A673 (cell line): Measurements from ENCODE around the gene ANKRD13A. TPM values are rescaled to one million over a fixed set of nuclear protein-coding genes. Genes with fewer than 3 reads are reported as not detected.

ENCODE experiments used
- BruUV-seq: library from RNA; stranded (reverse); fragments of 400-500 nt; replicated peaks from 2 replicates; lab custom pipeline; 2021; lab: Mats Ljungman, UMichigan
- CTCF ChIA-PET: fragments of 300-600 bp; sonication (Branson Sonifier 250); formaldehyde crosslinking; loops from one replicate; lab custom pipeline; 2022; ENCODE audit warnings: antibody characterized with exemption; lab: Charles Lee
- POLR2A ChIA-PET: fragments of 300-600 bp; sonication (Branson Sonifier 250); formaldehyde crosslinking; loops from one replicate; lab custom pipeline; 2022; ENCODE audit warnings: antibody characterized with exemption; ENCODE audit not compliant: low non-redundant PET; lab: Charles Lee
- DNase-seq: peaks from one replicate; pipeline ENCODE4 v3.0.0-alpha.2; 2015; ENCODE audit warnings: low spot score
- H3K27ac ChIP-seq: fragments of 200-600 bp; sonication (generic); 2 replicates; pipeline ENCODE4 v1.5.1; 2016; ENCODE audit warnings: mixed run types, low read depth, mild to moderate bottlenecking, mixed read lengths, antibody characterized with exemption, low read length; ENCODE audit not compliant: poor library complexity, severe bottlenecking
- H3K27me3 ChIP-seq: fragments of 200-600 bp; sonication (generic); replicated peaks from 2 replicates; pipeline ENCODE4 v1.6.1; 2017; ENCODE audit warnings: mixed run types, low read depth, mild to moderate bottlenecking, mixed read lengths, antibody characterized with exemption, low read length; ENCODE audit not compliant: insufficient read depth, poor library complexity
- H3K36me3 ChIP-seq: fragments of 200-600 bp; sonication (generic); 2 replicates; pipeline ENCODE4 v1.6.1; 2016; ENCODE audit warnings: mixed run types, mild to moderate bottlenecking, mixed read lengths, antibody characterized with exemption, low read length; ENCODE audit not compliant: insufficient read depth, poor library complexity, severe bottlenecking
- H3K4me1 ChIP-seq: fragments of 200-600 bp; sonication (generic); 2 replicates; pipeline ENCODE4 v1.6.1; 2017; ENCODE audit warnings: mixed run types, mild to moderate bottlenecking, mixed read lengths, antibody characterized with exemption, low read length; ENCODE audit not compliant: insufficient read depth, poor library complexity, severe bottlenecking
- H3K4me3 ChIP-seq: fragments of 200-600 bp; sonication (generic); 2 replicates; pipeline ENCODE4 v1.5.1; 2016; ENCODE audit warnings: low read depth, mixed run types, mild to moderate bottlenecking, mixed read lengths, low read length; ENCODE audit not compliant: poor library complexity, severe bottlenecking
- H3K9me3 ChIP-seq: fragments of 200-600 bp; sonication (generic); 2 replicates; pipeline ENCODE4 v1.6.1; 2016; ENCODE audit warnings: mixed run types, low read depth, mild to moderate bottlenecking, mixed read lengths, antibody characterized with exemption, low read length; ENCODE audit not compliant: poor library complexity, severe bottlenecking
- CTCF ChIP-seq: fragments of 300-800, 200-600 bp; sonication (generic); conservative IDR thresholded peaks from 2 replicates; pipeline ENCODE4 v1.5.1; 2017; ENCODE audit warnings: low read depth, mild to moderate bottlenecking, antibody characterized with exemption, low read length, moderate library complexity, mixed read lengths
- EZH2 ChIP-seq: fragments of 200-600 bp; sonication (generic); IDR thresholded peaks from 2 replicates; pipeline ENCODE4 v1.6.1; 2017; ENCODE audit warnings: borderline replicate concordance, low read depth, mild to moderate bottlenecking, mixed read lengths, antibody characterized with exemption, low read length; ENCODE audit not compliant: poor library complexity, severe bottlenecking
- intact Hi-C: fragments of 100-400 bp; cut with micrococcal nuclease; formaldehyde crosslinking; loops from one replicate; pipeline ENCODE4 v1.10.0; 2022; ENCODE audit not compliant: unreplicated experiment
- total RNA-seq: library from RNA; stranded (reverse); gene quantifications from 2 replicates; pipeline ENCODE4 v1.2.3, GENCODE V29; 2021

Gene ANKRD13A
- total RNA-seq, 1 experiment from 2014 or later = 19.8 TPM

DNA sequence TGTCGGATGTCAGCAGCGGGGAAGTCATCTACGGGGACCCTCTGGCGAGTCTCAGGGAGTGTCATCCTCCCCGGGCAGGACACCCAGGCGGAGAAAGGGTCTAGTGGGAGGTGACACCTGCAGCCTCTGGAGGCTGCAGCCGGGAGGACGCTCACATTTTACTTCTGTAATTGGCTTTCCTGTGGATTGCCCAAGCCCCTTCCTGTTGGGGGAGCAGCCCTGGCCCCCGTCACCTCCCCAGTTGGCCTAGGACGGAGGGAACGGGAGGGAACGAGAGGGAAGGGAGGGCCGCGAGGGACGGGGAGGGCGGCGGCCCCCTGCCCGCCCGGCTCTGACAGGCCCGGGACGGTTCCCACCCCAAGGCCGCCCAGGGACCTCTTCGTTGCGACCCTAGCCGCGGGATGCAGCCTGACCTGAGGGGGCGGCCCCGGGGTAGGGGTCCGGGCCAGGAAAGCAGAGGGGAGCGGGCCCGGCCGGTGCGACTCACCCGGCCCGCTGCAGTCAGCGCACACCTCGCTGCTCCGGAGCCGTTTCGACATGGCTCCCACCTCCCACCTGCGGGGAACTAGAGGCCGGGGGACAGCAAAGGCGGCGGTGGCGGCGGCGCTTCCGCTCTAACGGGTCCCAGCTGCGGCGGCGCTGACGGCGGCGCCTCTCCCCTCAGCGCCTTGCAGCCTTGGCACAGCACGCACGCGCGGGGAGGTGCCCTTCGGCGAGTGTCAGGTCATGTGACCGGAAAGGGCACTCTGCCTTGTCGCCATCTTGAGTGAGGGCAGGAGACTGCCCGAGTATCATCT is 3.3 kb upstream of the ANKRD13A start, which contains the start of gene GIT2:
Gene GIT2 (minus strand): TSS at position 683 of the 797 bp plus-strand sequence. CDS start 144 bp downstream, at position 539.
- POLR2A ChIA-PET = no interaction called here
- peaks cover 27% of the 10 kb centered on the region for H3K4me1 ChIP-seq

DNA sequence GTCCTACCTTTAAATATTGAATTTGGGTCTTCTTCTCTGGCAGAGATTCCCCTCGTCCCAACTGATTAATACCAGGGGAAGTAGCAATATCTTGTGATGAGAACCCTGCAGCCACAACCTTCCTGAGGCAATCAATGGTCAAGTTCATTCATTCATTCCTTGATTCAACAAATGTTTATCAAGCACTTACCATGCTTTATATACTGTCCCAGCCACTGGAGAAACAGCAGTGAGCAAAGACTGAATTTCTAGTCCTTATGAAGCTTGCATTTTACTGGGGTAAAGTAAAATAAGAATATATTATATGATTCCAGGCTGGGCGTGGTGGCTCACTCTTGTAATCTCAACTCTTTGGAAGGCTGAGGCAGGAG is 2.8 kb upstream of the ANKRD13A start:
- ChIA-PET CTCF (no interaction called here), POLR2A (interaction anchor here (0.7 kb wide), 1 partner anchor 136 kb away, joined by 3 read pairs; no protein-coding TSS in a partner anchor)
- Histone ChIP-seq H3K36me3 (no peaks in the 10 kb centered on the region), H3K4me3 (peak overlapping the region; percentile 83), H3K4me1 (peaks cover 27% of the 10 kb centered on the region), H3K27me3 (no peaks in the 10 kb centered on the region), H3K9me3 (no peaks in the 10 kb centered on the region), H3K27ac (peak overlapping the region; percentile 81)
- TF ChIP-seq EZH2 (no peak), CTCF (no peak)
- intact Hi-C loops = no loop called here
- BruUV-seq = no TSS peak
- DNase-seq = no peak

More for the DNA sequence above, 3.3 kb upstream of the ANKRD13A start, which contains the start of gene GIT2:
- CTCF ChIA-PET = interaction anchor here (0.6 kb wide), 1 partner anchor 436 kb away, joined by 3 read pairs; no protein-coding TSS in a partner anchor
- H3K27ac ChIP-seq = peak within 1 kb of the TSS; percentile 81
- peak within 1 kb of the TSS; percentile 83 for H3K4me3 ChIP-seq
- no TSS peak for BruUV-seq
- no peaks in the 10 kb centered on the region for H3K9me3 ChIP-seq
- no peaks in the 10 kb centered on the region for H3K27me3 ChIP-seq
- no peak for TF ChIP-seq CTCF
- no peak for TF ChIP-seq EZH2
- H3K36me3 ChIP-seq = no peaks in the 10 kb centered on the region
- intact Hi-C loops = no loop called here
- peak; percentile 98 for DNase-seq

DNA sequence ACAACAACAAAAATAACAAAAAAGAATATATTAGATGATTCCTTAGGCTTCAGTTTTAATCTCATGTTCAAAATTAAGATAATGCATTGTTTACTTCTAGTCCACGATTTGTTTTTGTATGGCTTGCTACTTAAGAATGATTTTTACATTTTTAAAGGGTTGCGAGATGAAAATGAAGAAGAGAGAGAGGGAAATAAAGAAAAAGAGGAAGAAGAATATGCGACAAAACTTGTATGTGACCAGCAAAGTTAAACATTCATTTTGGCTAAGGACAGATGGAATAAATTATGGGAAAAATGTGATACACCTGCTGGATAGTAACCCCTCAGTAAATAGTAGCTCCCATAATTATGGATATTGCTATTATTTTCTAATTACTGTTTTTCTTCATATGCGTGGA is 1.8 kb upstream of the ANKRD13A start:
- TF ChIP-seq EZH2 = no peak
- TF ChIP-seq CTCF = no peak
- Histone ChIP-seq H3K36me3 (no peaks in the 10 kb centered on the region), H3K4me3 (no peak overlapping the region), H3K4me1 (peaks cover 27% of the 10 kb centered on the region), H3K27me3 (no peaks in the 10 kb centered on the region), H3K9me3 (no peaks in the 10 kb centered on the region), H3K27ac (no peak overlapping the region)
- no peak for DNase-seq
- BruUV-seq = no TSS peak
- POLR2A ChIA-PET = no interaction called here
- intact Hi-C loops = no loop called here
- CTCF ChIA-PET = interaction anchor here (0.7 kb wide), 1 partner anchor 38 kb away, joined by 5 read pairs; no protein-coding TSS in a partner anchor
